Keratinocyte (primary cell): ENCODE results near the gene NLRX1. TPM values are rescaled to one million over a fixed set of nuclear protein-coding genes. Genes with fewer than 3 reads are reported as not detected.

Experiments used
- DNase-seq: peaks from one replicate; pipeline ENCODE4 v3.0.0-alpha.2; 2011; ENCODE audit warnings: low read depth, missing footprints, low spot score
- FAIRE-seq: peaks from 2 replicates; lab custom pipeline; 2011; peaks lifted over from hg19 to GRCh38; lab: Jason Lieb, UNC
- H2AFZ ChIP-seq: 2 replicates; pipeline ENCODE4 v1.6.0; 2012; ENCODE audit warnings: low read length, control low read depth, inconsistent platforms; ENCODE audit not compliant: control insufficient read depth
- H3K27ac ChIP-seq: 2 replicates; pipeline ENCODE4 v1.5.1; 2011; ENCODE audit warnings: low read length; ENCODE audit not compliant: control insufficient read depth, insufficient read depth
- H3K27me3 ChIP-seq: 3 replicates; pipeline ENCODE4 v1.6.0; 2011; ENCODE audit warnings: low read length; ENCODE audit not compliant: control insufficient read depth, insufficient read depth; ENCODE audit errors: extremely low read depth
- H3K36me3 ChIP-seq, 2 experiments: 2 replicates in 1 of 2; 3 replicates in 1 of 2; pipeline ENCODE4 v1.5.1; 2011; ENCODE audit warnings: low read length in 2 of 2, mild to moderate bottlenecking in 1 of 2; ENCODE audit not compliant: control insufficient read depth in 2 of 2, insufficient read depth in 2 of 2; ENCODE audit errors: extremely low read depth in 1 of 2
- H3K4me1 ChIP-seq: 3 replicates; pipeline ENCODE4 v1.5.1; 2011; ENCODE audit warnings: low read length; ENCODE audit not compliant: control insufficient read depth, insufficient read depth; ENCODE audit errors: extremely low read depth
- H3K4me2 ChIP-seq: 3 replicates; pipeline ENCODE4 v1.6.0; 2011; ENCODE audit warnings: low read depth, low read length; ENCODE audit not compliant: control insufficient read depth, insufficient read depth; ENCODE audit errors: extremely low read depth
- H3K4me3 ChIP-seq, 3 experiments: fragments of 200-600 bp in 1 of 3; sonication (generic) in 1 of 3; 2 replicates in 2 of 3; 3 replicates in 1 of 3; pipeline ENCODE4 v1.5.1; 2011 to 2016; ENCODE audit warnings: low read length in 3 of 3, mild to moderate bottlenecking in 3 of 3, control low read depth in 2 of 3, inconsistent platforms in 1 of 3, low read depth in 1 of 3, mixed read lengths in 1 of 3, mixed run types in 1 of 3, moderate library complexity in 1 of 3; ENCODE audit not compliant: control insufficient read depth in 2 of 3, insufficient read depth in 2 of 3; ENCODE audit errors: extremely low read depth in 1 of 3
- H3K79me2 ChIP-seq: 2 replicates; pipeline ENCODE4 v1.6.0; 2012; ENCODE audit warnings: low read length; ENCODE audit not compliant: control insufficient read depth, insufficient read depth
- H3K9ac ChIP-seq: 3 replicates; pipeline ENCODE4 v1.6.0; 2011; ENCODE audit warnings: low read length; ENCODE audit not compliant: control insufficient read depth, insufficient read depth; ENCODE audit errors: extremely low read depth
- H3K9me1 ChIP-seq: 3 replicates; pipeline ENCODE4 v1.6.0; 2011; ENCODE audit warnings: low read length; ENCODE audit not compliant: control insufficient read depth, insufficient read depth; ENCODE audit errors: extremely low read depth
- H3K9me3 ChIP-seq: 2 replicates; pipeline ENCODE4 v1.5.1; 2012; ENCODE audit warnings: low read depth, low read length; ENCODE audit not compliant: control insufficient read depth
- H4K20me1 ChIP-seq: 3 replicates; pipeline ENCODE4 v1.6.0; 2011; ENCODE audit warnings: low read length; ENCODE audit not compliant: control insufficient read depth, insufficient read depth; ENCODE audit errors: extremely low read depth
- CTCF ChIP-seq, 3 experiments: IDR thresholded peaks in 1 of 3; conservative IDR thresholded peaks in 1 of 3; optimal IDR thresholded peaks in 1 of 3; 2 replicates in 2 of 3; 3 replicates in 1 of 3; pipeline versions ENCODE3 to v1.5.1; 2011; ENCODE audit warnings: low read length in 3 of 3, mild to moderate bottlenecking in 3 of 3, moderate library complexity in 2 of 3, control low read depth in 1 of 3, inconsistent platforms in 1 of 3; ENCODE audit not compliant: insufficient read depth in 2 of 3; ENCODE audit errors: extremely low read depth in 1 of 3
- EZH2 ChIP-seq: IDR thresholded peaks from one replicate; pipeline ENCODE4 v1.6.1; 2012; ENCODE audit warnings: inconsistent platforms, mild to moderate bottlenecking, low read length, moderate library complexity
- dilution Hi-C: fragments of 300-500 bp; cut with MboI; formaldehyde crosslinking; loops from one replicate; pipeline ENCODE4 v1.7.0; 2020; ENCODE audit warnings: low sequenced_read_pairs; ENCODE audit not compliant: extremely low pct_ligation_motif_present
- polyA plus RNA-seq, 5 experiments: library from polyadenylated mRNA; depleted of rRNA in 3 of 5; stranded (reverse) in 3 of 5; stranded (forward) in 1 of 5; unstranded in 1 of 5; fragments of >200 nt; gene quantifications; 1 replicate in 1 of 5; 2 replicates in 3 of 5; 3 replicates in 1 of 5; pipeline versions ENCODE4 v1.2.1 to v1.2.3, GENCODE V29; 2011 to 2012; ENCODE audit warnings: missing spikeins in 2 of 5, low read depth in 1 of 5, low replicate concordance in 1 of 5

The NLRX1 gene
- polyA plus RNA-seq, 1 donor (not counting 4 experiments of a cell fraction or from before 2014, with no cell fraction given) = 8.1 TPM

- DNase-seq (no peak), FAIRE-seq (no peak)
- Histone ChIP-seq H4K20me1 (no peaks in the 10 kb centered on the region), H3K4me3 (no peak overlapping the region), H3K9ac (no peak overlapping the region), H3K27ac (no peak overlapping the region), H3K36me3 (no peaks in the 10 kb centered on the region), H3K9me1 (no peaks in the 10 kb centered on the region), H3K4me2 (no peak overlapping the region), H2AFZ (no peak overlapping the region), H3K27me3 (no peaks in the 10 kb centered on the region), H3K4me1 (no peaks in the 10 kb centered on the region), H3K79me2 (no peaks in the 10 kb centered on the region), H3K9me3 (no peaks in the 10 kb centered on the region)
- TF ChIP-seq EZH2 (no peak), CTCF (optimal IDR thresholded peaks at IDR 0.05 in 1 of 3, IDR thresholded peaks at IDR 0.05 in 1 of 3, conservative IDR thresholded peaks at IDR 0.05 in 1 of 3; ENCODE audit: extremely low read depth in 1 of 3, insufficient read depth in 2 of 3, low read length in 3 of 3) (no peak)
- dilution Hi-C loops = no loop called here
These were observed 8.4 kb upstream of the NLRX1 start for GRCh38 chr11:119160151-119160550.

GRCh38 chr11:119161871-119162270 is 6.7 kb upstream of the NLRX1 start:
- H3K79me2 ChIP-seq = no peaks in the 10 kb centered on the region
- no peak overlapping the region for H3K9ac ChIP-seq
- H3K9me3 ChIP-seq = no peaks in the 10 kb centered on the region
- no peak overlapping the region for H3K27ac ChIP-seq
- DNase-seq (no peak), FAIRE-seq (no peak)
- dilution Hi-C loops = no loop called here
- no peak overlapping the region for H2AFZ ChIP-seq
- no peak overlapping the region for H3K4me2 ChIP-seq
- no peaks in the 10 kb centered on the region for H3K36me3 ChIP-seq
- no peak overlapping the region for H3K4me3 ChIP-seq
- H4K20me1 ChIP-seq = no peaks in the 10 kb centered on the region
- peaks cover 11% of the 10 kb centered on the region for H3K4me1 ChIP-seq
- no peaks in the 10 kb centered on the region for H3K9me1 ChIP-seq
- no peak for TF ChIP-seq EZH2
- TF ChIP-seq CTCF (optimal IDR thresholded peaks at IDR 0.05 in 1 of 3, IDR thresholded peaks at IDR 0.05 in 1 of 3, conservative IDR thresholded peaks at IDR 0.05 in 1 of 3; ENCODE audit: extremely low read depth in 1 of 3, insufficient read depth in 2 of 3, low read length in 3 of 3) = no peak
- no peaks in the 10 kb centered on the region for H3K27me3 ChIP-seq
